Stimulated activated naive CD4-positive, alpha-beta T cell (primary cell): ENCODE results near the gene SOD1.
"Not testable (repeated sequence)": the region's sequence is repeated elsewhere in the genome, so short reads cannot be mapped to it uniquely, and the experiment has no call there.

Source experiments
- DNase-seq, 6 experiments: peaks; one replicate each; lab custom pipeline; 2025; lab: John Stamatoyannopoulos, UW

SOD1 gene

DNA sequence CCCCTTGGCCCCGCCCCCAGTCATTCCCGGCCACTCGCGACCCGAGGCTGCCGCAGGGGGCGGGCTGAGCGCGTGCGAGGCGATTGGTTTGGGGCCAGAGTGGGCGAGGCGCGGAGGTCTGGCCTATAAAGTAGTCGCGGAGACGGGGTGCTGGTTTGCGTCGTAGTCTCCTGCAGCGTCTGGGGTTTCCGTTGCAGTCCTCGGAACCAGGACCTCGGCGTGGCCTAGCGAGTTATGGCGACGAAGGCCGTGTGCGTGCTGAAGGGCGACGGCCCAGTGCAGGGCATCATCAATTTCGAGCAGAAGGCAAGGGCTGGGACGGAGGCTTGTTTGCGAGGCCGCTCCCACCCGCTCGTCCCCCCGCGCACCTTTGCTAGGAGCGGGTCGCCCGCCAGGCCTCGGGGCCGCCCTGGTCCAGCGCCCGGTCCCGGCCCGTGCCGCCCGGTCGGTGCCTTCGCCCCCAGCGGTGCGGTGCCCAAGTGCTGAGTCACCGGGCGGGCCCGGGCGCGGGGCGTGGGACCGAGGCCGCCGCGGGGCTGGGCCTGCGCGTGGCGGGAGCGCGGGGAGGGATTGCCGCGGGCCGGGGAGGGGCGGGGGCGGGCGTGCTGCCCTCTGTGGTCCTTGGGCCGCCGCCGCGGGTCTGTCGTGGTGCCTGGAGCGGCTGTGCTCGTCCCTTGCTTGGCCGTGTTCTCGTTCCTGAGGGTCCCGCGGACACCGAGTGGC is at the start of gene SOD1:
TSS of gene SOD1 (plus strand) at position 158 of the 723 bp plus-strand sequence. CDS start at position 235, 77 bp downstream.
- peak; percentile 94 to 96 (median 95) for DNase-seq

DNA sequence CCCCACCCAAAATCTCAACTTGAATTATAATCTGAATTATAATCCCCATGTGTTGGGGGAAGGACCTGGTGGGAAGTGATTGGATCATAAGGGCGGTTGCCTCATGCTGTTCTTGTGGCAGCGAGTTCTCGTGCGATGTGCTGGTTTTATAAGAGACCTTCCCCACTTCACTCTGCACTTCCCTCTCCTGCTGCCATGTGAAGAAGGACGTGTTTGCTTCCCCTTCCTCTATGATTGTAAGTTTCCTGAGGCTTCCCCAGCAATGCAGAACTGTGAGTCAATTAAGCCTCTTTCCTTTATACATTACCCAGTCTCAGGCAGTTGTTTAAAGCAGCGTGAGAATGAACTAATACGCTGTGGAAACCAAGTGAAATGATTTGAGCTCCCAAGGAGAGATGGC is 48.0 kb upstream of the SOD1 start:
- DNase-seq, result no peak

DNA sequence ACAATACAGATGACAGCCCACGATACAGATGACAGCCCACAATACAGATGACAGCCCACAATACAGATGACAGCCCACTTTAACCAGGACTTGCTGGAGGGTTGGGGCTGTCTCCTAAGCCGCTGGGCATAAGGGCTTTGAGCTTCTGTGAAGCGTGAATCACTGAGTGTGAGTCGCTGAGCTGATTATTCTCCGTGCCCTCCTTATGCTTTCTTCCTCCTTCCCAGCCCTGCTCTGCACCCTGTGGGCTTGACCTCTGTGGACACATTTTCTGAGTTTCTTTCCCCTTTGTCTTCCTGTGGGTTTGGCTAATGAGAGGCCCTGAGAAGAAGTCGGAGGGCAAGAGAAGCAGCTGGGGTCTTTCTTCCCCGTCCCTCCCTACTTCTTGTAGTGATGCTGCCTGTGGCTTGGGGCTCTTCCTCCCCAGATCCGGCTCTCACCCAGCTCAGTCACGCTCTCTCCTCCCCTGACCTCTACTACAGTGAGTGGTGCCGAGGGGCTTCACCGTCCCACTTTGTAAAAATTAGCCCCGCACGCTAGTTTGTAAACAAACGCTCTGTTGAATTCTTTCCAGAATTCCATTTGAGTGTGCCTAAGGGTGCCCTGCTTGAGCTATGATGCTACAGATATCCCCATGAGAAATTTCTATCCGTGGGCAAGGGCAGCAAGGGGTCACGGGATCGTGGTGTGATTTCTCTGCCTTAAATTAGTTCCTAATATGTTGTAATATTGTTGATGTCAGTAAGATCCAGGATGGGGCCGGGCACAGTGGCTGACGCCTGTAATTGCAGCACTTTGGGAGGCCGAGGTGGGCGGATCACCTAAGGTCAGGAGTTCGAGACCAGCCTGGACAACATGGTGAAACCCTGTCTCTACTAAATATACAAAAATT is 46.4 kb upstream of the SOD1 start:
- DNase-seq, result no peak

DNA sequence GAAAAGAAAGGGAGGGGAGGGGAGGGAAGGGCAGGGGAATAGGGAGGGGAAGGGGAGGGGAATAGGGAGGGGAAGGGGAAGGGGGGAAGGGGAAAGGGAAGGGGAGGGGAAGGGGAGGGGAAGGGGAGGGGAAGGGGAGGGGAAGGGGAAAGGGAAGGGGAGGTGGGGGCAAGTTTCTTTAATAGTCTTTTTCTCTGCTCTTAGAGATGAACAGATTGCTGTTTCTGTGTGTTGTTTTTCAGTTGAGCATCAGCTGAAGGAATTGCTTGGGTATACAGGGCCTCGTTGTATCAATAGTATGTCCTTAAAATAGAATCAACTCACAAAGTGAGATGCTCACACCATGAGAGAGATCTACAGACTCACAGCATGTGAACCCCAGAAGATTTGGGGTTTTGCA is 44.8 kb upstream of the SOD1 start:
- DNase-seq, result no peak

DNA sequence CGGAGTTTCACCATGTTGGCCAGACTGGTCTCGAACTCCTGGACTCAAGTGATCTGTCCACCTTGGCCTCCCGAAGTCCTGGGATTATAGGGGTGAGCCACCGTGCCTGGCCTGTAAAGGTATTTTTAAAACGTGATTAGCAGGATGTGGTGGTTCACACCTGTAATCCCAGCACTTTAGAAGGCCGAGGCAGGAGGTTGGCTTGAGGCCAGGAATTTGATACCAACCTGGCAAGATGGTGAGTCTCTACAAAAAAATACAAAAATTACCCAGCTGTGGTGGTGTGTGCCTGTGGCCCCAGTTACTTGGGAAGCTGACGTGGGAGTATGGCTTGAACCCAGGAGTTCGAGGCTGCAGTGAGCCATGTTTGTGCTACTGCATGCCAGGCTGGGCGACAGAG is 43.3 kb upstream of the SOD1 start:
- no peak for DNase-seq

DNA sequence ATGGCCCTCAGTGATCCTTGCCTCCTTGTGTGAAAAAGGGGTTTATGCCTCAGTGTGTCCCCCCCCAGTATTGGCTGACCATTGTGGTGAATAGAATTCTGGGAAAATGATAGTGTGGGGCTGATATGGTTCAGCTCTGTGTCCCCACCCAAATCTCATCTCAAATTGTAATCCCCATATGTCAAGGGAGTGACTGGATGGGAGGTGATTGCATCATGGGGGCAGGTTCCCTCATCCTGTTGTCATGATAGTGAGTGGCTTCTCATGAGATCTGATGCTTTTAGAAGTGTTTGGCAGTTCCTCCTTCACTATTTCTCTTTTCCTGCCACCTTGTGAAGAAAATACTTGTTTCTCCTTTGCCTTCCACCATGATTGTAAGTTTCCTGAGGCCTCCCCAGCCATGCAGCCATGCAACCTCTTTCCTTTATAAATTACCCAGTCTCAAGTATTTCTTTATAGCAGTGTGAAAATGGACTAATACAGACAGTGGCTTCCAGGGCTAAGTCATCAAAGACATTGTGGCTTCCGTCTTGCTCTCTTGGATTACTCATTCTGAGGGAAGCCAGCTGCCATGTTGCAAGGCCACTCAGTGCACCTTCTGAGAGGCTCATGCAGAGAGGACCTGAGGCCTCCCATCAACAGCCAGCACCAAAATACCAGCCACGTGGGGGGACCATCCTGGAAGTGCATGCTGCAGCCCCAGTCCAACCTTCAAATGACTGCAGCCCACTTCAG is 40.6 kb upstream of the SOD1 start:
- DNase-seq, result no peak

DNA sequence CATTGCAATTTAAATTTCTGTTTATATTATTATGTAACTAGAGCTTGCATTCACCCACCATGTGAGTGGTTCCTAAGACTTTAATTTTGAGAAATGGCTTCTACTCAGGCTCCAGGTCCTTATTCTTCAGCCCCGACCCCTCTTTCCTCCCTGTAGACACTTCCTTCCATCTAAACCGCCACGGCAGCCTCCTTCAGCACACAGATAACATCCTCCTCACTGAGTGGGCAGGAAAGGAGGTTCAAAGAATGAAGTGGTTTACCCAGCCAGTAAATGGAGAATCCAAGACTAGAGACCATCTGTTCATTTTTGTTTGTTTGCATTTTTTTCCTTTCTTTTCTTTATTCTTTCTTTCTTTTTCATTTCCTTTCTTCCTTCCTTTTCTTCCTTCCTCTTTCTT is 37.1 kb upstream of the SOD1 start:
- DNase-seq, result no peak

DNA sequence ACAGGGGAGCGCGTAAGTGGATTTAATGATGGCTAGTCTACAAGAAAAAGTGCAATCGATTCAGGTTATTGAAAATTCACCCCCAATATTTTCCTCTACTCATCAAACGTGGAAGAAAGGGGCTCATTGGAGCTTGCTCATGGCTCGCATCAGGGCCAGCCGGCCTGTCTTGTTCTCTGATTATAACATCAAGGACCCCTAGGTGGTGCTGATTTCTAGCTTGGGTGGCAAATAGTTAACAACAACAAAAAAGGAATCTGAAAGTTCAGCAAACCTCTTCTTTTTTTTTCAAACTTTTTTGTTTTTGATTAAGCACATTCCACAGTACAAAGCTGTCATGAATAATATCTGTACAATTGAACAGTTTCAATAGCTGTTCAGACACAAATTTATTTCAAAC is 35.8 kb upstream of the SOD1 start:
- no peak for DNase-seq

DNA sequence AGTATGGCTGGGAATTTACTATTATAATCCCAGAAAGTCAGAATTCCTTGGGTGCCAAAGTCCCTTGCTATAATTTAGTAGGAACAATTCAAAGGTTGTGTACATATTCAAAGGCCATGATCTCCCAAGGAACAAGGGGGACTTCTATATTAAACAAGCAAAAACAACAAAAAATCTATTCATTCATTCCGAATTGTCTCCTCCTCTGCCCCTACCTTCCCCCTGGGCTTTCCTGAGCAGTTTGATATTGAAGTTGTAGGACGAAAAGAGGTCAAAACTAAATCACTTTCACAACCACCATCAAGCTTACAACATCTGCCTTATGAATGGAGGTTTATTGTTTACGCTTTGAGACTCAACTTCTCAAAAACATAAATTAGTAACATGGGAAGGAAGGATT is 35.3 kb upstream of the SOD1 start:
- DNase-seq, result no peak

DNA sequence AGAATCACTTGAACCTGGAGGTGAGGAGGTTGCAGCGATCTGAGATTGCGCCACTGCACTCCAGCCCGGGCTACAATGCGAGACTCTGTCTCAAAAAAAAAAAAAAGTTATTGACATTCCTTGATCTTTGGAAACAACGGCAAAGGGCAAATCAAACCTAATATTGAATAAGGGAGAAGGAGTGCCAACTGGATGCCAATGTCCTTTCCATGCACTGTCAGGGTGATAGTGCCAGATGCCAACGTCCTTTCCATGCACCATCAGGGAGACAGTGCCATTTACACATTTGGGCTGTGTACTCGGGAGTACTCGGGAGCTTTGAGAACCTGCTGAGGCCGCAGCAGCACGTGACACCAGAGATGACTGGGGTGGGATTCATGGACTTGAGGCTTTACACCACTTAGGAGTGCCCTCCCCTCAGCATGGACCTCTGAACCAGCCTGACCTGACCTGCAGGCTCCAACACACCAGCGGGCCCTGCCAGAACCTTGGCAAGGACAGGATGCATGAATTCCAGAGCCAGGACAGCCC is 34.5 kb upstream of the SOD1 start:
- no peak for DNase-seq

DNA sequence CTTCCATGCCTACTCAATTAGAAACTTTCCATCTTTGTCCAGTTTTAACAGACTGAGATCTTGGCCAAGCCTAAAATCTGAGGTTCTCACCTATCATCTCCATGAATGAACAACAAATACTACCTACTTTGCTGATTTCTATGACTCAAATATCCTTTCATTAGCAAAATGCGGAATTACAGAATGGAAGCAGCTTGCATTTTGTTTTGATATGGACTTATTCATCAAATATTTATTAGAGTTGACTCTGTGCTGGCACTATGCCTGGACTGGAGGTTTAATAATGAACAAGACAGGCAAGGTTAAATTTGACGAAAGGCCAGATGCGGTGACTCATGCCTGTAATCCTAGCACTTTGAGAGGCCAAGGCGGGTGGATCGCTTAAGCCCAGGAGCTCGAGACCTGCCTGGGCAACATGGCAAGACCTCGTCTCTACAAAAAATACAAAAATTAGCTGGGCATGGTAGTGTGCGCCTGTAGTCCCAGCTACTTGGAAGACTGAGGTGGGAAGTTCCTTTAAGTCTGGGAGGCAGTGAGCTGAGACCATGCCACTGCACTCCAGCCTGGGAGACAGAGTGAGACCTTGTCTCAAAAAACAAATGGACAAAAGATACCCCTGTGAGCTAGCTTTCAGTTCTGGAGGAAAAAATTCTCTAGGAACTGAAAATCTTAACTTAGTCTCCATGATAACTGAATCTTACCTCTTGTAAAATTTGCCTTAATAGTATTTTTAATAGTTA is 29.4 kb upstream of the SOD1 start:
- no peak for DNase-seq

DNA sequence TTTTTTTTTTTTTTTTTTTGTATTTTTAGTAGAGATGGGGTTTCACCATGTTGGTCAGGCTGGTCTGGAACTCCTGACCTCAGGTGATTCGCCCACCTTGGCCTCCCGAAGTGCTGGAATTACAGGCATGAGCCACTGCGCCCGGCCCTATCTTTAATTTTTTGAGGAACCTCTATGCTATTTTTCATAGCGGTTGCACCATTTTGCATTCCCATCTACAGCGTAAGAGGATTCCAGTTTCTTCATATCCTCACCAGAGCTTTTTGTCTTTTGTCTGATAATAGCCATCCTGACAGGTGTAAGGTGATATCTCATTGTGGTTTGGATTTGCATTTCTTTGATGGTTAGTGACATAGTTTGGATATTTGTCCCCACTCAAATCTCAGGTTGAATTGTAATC is 27.6 kb upstream of the SOD1 start:
- not testable (repeated sequence) for DNase-seq

DNA sequence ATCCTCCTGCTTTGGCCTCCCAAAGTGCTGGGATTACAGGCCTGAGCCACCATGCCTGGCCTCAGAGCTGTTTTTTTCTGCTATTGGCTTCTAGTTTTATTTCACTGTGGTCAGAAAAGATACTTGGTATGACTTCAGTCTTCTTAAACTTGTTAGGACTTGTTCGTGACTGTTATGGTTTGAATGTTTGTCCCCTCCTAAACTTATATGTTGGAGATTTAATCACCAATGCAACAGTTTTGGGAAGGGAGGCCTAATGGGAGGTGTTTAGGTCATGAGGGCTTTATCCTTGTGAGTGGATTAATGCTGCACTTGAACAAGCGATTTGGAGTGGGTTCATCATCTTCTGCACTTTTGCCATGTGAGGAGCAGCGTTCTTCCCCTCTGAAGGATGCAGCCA is 24.5 kb upstream of the SOD1 start:
- DNase-seq, result no peak

DNA sequence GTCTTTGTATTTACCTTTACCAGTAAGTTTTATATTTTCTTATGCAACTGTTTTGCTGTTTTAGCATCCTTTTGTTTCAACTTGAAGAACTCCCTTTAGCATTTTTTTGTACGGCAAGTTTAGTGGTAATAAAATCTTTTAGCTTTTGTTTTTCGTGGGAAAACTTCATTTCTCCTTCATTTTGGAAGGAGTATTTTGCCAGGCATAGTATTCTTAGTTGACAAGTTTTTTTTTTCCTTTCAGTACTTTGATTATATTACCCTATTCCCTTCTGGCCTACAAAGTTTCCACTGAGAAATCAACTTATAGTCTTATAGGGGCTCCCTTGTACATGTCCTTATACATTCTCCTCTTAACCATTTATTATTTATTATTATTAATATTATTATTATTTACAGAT is 22.6 kb upstream of the SOD1 start:
- DNase-seq, result no peak

DNA sequence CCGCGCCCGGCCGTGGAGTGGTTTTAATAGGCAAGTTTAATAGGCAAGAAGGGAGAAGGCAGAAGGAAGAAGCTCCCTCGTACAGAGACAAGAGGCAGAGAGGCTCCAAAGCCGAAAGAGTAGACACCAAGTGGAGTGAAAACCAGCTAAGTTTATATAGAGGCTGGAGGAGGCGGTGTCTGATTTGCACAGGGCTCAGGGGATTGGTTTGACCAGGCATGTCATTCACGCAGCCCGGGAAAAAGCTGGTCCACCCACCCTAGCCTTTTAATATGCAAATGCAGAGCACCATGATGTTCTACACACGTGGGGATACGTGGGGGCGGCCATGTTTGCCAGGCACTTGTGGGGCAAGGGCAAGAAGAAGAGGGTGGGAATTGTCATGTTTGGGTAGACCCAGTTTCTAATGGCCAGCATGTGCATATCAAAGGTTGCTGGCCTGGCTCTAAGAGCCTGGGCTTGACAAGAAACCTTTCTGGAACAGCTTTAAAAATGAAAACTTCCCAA is 18.0 kb upstream of the SOD1 start:
- DNase-seq, result no peak

DNA sequence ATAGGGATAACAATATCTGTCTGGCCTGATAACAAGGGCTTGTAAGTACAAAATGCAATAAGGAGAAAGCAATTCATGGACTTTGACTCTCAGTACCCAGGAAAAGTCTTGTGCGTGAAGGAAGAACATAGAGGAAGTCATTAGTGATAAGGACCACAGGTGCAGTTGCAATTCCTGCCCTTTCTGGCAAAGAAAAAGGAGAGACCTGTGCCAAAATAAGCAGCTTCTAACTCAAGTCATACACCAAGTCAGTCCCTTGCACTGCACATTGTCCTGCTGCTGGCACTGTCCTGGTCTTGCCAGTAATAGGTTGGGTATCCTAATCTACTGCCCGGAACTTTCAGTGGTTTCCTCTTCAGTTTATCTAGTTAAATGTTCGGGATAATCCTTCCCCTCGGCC is 14.8 kb upstream of the SOD1 start:
- no peak for DNase-seq

DNA sequence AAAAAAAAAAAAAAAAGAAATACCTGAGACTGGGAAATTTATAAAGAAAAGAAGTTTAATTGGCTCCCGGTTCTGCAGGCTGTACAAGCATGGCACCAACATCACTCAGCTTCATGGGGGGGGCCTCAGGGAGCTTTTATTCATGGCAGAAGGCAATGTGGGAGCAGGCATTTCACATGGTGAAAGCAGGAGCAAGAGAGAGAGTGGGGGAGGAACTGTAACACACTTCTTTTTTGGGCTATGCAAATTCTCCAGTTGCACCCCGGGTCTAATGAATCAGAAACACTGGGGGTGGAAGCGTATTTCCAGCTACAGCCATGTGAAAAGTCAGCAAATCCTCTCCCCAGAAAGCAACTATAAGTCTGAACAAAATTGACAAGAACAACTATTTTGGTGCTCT is 11.8 kb upstream of the SOD1 start:
- no peak for DNase-seq

DNA sequence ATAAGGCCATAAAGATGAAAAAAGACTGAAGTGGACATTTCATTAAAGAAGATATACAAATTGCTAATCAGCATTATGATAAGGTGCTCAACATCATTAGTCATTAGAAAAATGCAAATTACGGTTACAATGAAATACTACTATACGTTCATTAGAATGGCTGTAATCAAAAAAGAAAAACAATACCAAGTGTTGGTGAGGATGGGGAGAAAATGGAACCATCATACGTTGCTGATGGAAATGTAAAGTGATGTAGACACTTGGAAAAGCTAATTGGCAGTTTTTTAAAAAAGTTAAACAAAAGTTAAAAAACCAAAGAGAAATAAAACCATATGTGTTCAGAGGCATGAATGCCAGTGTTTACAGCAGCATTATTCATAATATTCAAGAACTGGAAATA is 8.6 kb upstream of the SOD1 start:
- DNase-seq, result no peak

DNA sequence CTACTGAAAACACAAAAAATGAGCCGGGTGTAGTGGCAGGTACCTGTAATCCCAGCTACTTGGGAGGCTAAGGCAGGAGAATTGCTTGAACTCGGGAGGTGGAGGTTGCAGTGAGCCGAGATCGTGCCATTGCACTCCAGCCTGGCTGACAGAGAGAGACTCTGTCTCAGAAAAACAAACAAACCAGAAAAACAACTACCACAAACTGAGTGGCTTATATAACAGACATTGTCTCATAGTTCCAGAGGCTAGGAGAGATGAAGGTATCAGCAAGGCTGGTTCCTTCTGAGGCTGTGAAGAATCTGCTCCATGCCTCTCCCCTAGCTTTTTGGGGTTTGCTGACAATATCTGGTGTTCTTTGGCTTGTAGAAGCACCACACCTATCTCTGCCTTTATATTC is 8.0 kb upstream of the SOD1 start:
- not testable (repeated sequence) for DNase-seq

DNA sequence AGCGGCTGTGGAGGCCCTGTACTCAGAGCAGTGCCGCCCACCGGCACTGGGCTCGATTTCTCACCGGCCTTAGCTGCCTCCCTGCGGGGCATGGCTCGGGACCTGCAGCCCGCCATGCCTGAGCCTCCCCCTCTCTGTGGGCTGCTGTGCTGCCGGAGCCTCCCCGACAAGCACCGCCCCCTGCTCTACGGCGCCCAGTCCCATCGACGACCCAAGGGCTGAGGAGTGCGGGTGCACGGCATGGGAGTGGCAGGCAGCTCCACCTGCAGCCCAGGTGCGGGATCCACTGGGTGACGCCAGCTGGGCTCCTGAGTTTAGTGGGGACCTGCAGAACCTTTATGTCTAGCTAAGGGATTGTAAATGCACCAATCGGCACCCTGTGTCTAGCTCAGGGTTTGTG is 5.2 kb upstream of the SOD1 start:
- DNase-seq, result no peak

DNA sequence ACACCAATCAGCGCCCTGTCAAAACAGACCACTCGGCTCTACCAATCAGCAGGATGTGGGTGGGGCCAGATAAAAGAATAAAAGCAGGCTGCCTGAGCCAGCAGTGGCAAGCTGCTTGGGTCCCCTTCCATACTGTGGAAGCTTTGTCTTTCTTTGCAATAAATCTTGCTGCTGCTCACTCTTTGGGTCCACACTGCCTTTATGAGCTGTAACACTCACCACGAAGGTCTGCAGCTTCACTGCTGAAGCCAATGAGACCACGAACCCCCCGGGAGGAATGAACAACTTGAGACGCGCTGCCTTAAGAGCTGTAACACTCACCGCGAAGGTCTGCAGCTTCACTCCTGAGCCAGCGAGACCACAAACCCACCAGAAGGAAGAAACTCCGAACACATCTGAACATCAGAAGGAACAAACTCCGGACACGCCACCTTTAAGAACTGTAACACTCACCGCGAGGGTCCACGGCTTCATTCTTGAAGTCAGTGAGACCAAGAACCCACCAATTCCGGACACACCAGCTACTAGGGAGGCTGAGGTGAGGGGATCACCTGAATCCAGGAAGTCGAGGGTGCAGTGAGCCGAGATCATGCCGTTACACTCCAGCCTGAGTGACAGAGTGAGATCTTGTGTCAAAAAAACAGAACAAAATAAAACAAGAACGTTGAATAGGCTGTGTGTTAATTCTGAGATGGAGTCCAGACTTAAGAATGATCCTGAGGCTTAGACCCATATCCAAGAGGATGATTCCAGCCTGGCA is 4.5 kb upstream of the SOD1 start:
- peak; percentile 16 to 68 (median 28) for DNase-seq
